ENCODE data around the gene PPP1R18.
A peak's percentile ranks its signal among the peaks of the same experiment; 100 is the strongest.

Gene PPP1R18

DNA sequence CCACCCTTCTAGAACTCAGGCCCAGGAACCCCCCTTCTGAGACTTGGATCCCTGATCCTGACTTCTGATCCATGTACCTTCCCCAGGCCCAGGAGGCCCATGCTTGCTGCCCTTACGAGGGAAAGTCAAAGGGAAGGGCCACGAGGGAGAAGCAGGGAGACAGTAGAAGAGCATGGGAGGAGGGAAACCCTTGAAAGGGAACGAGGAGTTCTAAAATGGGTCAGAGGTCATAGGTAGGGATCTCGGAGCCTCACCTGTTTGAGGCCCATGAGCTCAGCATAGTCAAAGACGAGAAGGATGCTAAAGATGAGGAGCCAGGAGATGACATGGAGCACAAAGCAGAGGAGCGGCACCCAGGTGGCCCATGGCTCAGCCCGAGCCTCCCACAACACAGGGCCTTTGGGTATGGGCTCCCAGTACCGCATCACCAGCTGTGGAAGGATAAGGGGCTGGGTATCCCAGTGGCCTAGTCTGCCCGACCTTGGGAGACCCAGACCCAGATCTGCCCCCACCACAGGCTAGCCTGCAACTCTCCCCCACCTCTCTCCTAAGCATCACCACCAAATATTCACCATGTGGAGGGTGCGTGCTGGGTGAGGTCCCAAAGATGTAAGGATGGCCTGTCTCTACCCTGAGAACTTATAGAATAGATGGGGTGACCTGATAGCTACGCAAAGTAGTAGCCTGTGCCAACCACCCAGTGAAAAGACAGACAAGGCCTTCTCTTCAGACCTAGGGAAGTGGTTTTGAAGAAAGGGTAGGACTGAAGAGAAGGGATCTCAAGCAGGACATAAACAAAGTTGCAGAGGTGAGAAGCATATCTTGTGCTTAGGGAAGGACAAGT, 2.8 kb upstream of the PPP1R18 start:
- TF ChIP-seq, protein P1, sequence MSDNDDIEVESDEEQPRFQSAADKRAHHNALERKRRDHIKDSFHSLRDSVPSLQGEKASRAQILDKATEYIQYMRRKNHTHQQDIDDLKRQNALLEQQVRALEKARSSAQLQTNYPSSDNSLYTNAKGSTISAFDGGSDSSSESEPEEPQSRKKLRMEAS (IDR thresholded peaks at IDR 0.05; ENCODE audit: low read depth, low read length) = no peak
- TF ChIP-seq, protein P2, sequence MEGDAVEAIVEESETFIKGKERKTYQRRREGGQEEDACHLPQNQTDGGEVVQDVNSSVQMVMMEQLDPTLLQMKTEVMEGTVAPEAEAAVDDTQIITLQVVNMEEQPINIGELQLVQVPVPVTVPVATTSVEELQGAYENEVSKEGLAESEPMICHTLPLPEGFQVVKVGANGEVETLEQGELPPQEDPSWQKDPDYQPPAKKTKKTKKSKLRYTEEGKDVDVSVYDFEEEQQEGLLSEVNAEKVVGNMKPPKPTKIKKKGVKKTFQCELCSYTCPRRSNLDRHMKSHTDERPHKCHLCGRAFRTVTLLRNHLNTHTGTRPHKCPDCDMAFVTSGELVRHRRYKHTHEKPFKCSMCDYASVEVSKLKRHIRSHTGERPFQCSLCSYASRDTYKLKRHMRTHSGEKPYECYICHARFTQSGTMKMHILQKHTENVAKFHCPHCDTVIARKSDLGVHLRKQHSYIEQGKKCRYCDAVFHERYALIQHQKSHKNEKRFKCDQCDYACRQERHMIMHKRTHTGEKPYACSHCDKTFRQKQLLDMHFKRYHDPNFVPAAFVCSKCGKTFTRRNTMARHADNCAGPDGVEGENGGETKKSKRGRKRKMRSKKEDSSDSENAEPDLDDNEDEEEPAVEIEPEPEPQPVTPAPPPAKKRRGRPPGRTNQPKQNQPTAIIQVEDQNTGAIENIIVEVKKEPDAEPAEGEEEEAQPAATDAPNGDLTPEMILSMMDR (IDR thresholded peaks at IDR 0.05; ENCODE audit: low read depth, low read length) = no peak
- no peak for TF ChIP-seq POLR2A (IDR thresholded peaks at IDR 0.05; ENCODE audit: extremely low read depth, insufficient read length)
- TF ChIP-seq MYC (IDR thresholded peaks at IDR 0.05; ENCODE audit: low read depth, low read length) = no peak
- peak overlapping the region; percentile 78 for H3K4me3 ChIP-seq (ENCODE audit: low read depth, low read length)
- DNase-seq (ENCODE audit: low read depth) = no peak

DNA sequence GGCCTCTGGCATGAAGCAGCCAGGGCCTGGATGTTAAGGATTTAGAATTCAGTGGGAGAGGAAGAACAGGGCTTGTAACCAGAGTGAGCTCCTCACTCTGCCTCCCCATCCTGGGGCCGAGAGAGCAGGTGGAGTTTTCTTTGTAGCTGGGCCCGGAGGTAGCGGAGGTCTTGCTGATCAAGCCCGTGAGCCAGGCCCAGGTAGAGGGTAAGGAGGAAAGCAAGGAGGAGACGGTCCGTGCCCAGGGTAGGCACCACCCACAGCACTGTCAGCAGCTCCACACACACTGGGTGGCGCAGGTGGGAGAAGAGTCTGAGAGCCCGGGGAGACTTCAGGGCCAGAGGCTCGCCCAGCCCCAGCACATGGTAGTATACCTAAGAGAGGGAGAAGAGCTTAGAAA, 2.1 kb upstream of the PPP1R18 start:
- DNase-seq (ENCODE audit: low read depth) = no peak
- TF ChIP-seq, protein P1 (IDR thresholded peaks at IDR 0.05; ENCODE audit: low read depth, low read length) = no peak
- no peak for TF ChIP-seq POLR2A (IDR thresholded peaks at IDR 0.05; ENCODE audit: extremely low read depth, insufficient read length)
- TF ChIP-seq MYC (IDR thresholded peaks at IDR 0.05; ENCODE audit: low read depth, low read length) = no peak
- TF ChIP-seq, protein P2 (IDR thresholded peaks at IDR 0.05; ENCODE audit: low read depth, low read length) = no peak
- H3K4me3 ChIP-seq (ENCODE audit: low read depth, low read length) = peak overlapping the region; percentile 78

DNA sequence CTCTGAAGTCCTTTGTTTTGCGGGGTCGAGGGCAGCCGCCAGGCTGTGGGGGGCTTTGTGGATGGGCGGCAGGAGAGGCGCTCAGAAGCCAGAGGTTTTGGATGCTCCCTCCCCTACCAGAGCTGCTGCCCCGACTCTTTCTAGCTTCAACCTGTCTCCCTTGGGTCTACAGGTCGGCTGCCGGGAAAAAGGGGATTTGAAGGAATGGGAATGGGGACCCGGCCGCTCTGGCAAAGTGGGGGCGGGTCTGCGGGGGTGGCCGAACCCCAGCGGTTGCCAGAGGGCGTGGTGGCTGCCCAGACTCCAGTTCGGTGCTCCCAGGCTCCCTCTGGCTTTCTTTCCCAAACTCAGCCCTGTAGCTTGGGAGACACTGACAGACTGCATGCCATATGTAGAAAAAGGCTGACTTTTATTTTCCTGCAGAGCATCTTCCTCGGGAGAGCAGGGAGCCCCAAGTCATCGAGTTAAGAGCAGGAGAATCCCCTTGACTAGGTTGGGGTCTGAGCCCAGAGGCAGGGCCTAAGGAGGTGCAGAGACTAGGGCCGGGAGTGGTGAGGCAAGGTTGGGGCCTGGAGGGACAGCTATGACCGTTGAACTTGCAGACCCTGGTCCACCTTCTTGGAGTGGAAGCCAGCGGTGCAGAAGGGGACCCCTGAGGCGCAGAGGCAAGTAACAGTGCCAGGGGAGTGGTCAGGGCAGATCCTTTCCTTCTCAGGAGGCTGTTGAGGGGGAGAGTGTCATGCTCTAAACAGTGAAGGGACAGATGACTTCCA, 1.4 kb upstream of the PPP1R18 start:
- peak overlapping the region; percentile 78 for H3K4me3 ChIP-seq (ENCODE audit: low read depth, low read length)
- peak; percentile 28 for DNase-seq (ENCODE audit: low read depth)
- no peak for TF ChIP-seq MYC (IDR thresholded peaks at IDR 0.05; ENCODE audit: low read depth, low read length)
- no peak for TF ChIP-seq POLR2A (IDR thresholded peaks at IDR 0.05; ENCODE audit: extremely low read depth, insufficient read length)
- TF ChIP-seq, protein P1 (IDR thresholded peaks at IDR 0.05; ENCODE audit: low read depth, low read length) = no peak
- TF ChIP-seq, protein P2 (IDR thresholded peaks at IDR 0.05; ENCODE audit: low read depth, low read length) = no peak

DNA sequence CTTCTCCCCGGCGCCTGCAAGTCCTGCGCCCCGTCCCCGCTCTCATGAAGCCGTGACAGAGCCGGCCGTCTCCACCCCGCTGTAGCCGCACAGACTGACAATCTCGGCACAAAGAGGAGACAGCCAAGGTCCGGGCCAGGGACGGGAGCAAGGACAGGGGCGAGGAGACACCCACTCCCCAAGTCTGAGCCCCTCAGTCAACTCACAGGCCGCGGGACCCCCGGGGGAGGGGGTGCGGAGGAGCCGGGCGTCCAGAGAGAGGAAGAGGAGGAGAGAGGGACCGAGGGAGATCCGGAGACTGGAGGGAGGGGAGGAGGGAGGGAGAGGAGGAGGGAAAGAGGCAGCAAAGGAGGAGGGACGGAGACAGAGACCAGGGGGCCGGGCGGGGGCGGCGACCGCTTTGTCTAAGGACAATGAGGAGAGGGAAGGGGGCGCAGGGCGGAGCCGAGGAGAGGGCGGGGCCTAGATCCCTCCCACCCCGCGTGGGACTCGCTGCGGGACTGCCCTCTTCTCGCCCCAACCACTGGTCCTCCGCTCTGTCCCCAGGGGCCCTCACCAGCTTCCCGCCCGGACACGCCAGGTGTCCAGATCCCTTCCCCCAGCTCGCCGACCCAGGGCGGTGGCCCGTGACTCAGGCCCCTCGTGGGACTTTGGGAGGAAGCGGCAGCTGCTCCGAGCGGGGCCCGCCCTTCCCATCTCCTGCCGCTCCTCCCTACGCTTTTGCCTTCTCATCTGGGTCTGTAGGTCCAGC, 638 bp upstream of the PPP1R18 start:
- peak; percentile 99 for DNase-seq (ENCODE audit: low read depth)
- peak overlapping the region; percentile 78 for H3K4me3 ChIP-seq (ENCODE audit: low read depth, low read length)
- TF ChIP-seq, protein P2 (IDR thresholded peaks at IDR 0.05; ENCODE audit: low read depth, low read length) = no peak
- TF ChIP-seq, protein P1 (IDR thresholded peaks at IDR 0.05; ENCODE audit: low read depth, low read length) = peak; percentile 64
- peak; percentile 50 for TF ChIP-seq MYC (IDR thresholded peaks at IDR 0.05; ENCODE audit: low read depth, low read length)

DNA sequence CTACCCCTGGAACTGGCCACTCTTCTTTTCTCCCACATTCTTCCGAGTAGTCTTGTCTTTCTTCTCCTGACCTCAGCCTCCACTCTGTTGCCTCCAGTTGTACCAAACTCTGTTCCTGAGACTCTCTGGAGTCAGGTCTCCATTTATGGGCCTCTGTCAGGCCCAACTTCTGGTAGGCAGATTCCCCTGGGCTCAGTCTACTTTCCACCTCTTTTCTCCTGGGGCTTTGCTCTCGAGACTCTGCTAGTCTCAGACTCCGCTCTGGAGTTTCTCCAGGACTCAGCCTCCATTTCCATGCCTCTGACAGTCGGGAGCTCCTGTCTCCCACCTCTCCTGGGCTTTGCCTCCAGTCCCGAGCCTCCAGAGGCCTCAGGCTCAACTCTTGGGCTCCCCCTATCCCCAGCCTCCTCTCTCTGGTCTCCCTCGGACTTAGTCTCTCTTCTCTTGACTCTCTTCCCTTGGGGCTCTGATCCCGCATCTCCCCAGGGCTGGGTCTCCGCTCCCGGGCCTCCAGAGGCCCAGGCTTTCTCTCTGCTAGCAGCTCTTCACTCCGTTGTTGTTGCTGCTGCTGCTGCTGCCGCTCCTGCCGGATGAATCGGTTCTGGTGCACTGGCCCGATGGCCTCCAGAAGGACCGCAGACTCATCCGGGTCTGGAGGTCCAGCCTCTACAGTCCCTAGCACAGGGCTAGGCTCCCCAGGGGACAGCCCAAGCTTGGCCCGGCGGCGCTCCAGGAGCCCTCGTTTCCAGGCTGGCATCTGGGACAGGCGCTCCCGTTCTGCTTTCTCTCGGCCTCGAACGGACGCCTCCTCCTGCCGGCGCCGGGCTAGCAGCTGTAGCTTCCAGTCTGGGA, 1.1 kb downstream of the PPP1R18 start:
- peak overlapping the region; percentile 78 for H3K4me3 ChIP-seq (ENCODE audit: low read depth, low read length)
- TF ChIP-seq, protein P2 (IDR thresholded peaks at IDR 0.05; ENCODE audit: low read depth, low read length) = peak; percentile 20
- TF ChIP-seq POLR2A (IDR thresholded peaks at IDR 0.05; ENCODE audit: extremely low read depth, insufficient read length) = no peak
- DNase-seq (ENCODE audit: low read depth) = peak; percentile 31

All from NB4 (cell line).